Measurements from ENCODE around the gene IRX4.

The IRX4 gene

GRCh38 chr5:1912951-1913565, 30.3 kb upstream of the IRX4 start:
- no peak for DNase-seq

GRCh38 chr5:1911773-1912235, 29.1 kb upstream of the IRX4 start:
- DNase-seq: no peak

- no peak for DNase-seq
Observed at GRCh38 chr5:1910861-1911772, 28.4 kb upstream of the IRX4 start.

- DNase-seq: no peak
Observed at GRCh38 chr5:1910081-1910760, 27.5 kb upstream of the IRX4 start.

- no peak for DNase-seq
Observed at GRCh38 chr5:1909346-1909985, 26.7 kb upstream of the IRX4 start.

GRCh38 chr5:1908931-1909330, 26.2 kb upstream of the IRX4 start:
- DNase-seq: no peak

GRCh38 chr5:1907616-1908015, 24.9 kb upstream of the IRX4 start:
- DNase-seq: no peak

- DNase-seq: no peak
Observed at GRCh38 chr5:1905108-1905507, 22.4 kb upstream of the IRX4 start.

- no peak for DNase-seq
Observed at GRCh38 chr5:1901983-1902382, 19.3 kb upstream of the IRX4 start.

- no peak for DNase-seq
Observed at GRCh38 chr5:1901061-1901460, 18.3 kb upstream of the IRX4 start.

- no peak for DNase-seq
Observed at GRCh38 chr5:1899201-1899600, 16.5 kb upstream of the IRX4 start.

GRCh38 chr5:1897816-1898450, 15.2 kb upstream of the IRX4 start:
- no peak for DNase-seq

- no peak for DNase-seq
Observed at GRCh38 chr5:1897386-1897785, 14.7 kb upstream of the IRX4 start.

GRCh38 chr5:1896602-1897376, 14.1 kb upstream of the IRX4 start:
- no peak for DNase-seq

GRCh38 chr5:1895739-1896420, 13.2 kb upstream of the IRX4 start:
- no peak for DNase-seq

- no peak for DNase-seq
Observed at GRCh38 chr5:1894243-1894642, 11.5 kb upstream of the IRX4 start.

- DNase-seq: no peak
Observed at GRCh38 chr5:1893754-1894153, 11.0 kb upstream of the IRX4 start.

- no peak for DNase-seq
Observed at GRCh38 chr5:1892685-1893445, 10.1 kb upstream of the IRX4 start.

- DNase-seq: no peak
Observed at GRCh38 chr5:1892211-1892610, 9.5 kb upstream of the IRX4 start.

- DNase-seq: no peak
Observed at GRCh38 chr5:1891391-1891790, 8.7 kb upstream of the IRX4 start.

- DNase-seq: no peak
Observed at GRCh38 chr5:1890296-1890695, 7.6 kb upstream of the IRX4 start.

All from NCI-H146 (cell line).